Panc1 (cell line): ENCODE data around the gene XKR7.

ENCODE experiments used
- SIN3A ChIP-seq: IDR thresholded peaks from 2 replicates; pipeline ENCODE4 v1.6.1; 2012; ENCODE audit warnings: low read depth, mild to moderate bottlenecking, low read length, moderate library complexity, borderline replicate concordance; ENCODE audit not compliant: insufficient read depth
- TF ChIP-seq, protein P1 (sequence below): fragments of 450-650 bp; IDR thresholded peaks from 2 replicates; pipeline ENCODE4 v1.5.1; 2017; ENCODE audit warnings: mild to moderate bottlenecking
- TF ChIP-seq, protein P2 (sequence below), 2 experiments: IDR thresholded peaks; 2 replicates each; pipeline ENCODE4 v1.6.1; 2011 to 2012; ENCODE audit warnings: low read depth in 2 of 2, control low read depth in 1 of 2, low read length in 1 of 2, mild to moderate bottlenecking in 1 of 2, moderate library complexity in 1 of 2; ENCODE audit not compliant: insufficient read depth in 1 of 2

DNA sequence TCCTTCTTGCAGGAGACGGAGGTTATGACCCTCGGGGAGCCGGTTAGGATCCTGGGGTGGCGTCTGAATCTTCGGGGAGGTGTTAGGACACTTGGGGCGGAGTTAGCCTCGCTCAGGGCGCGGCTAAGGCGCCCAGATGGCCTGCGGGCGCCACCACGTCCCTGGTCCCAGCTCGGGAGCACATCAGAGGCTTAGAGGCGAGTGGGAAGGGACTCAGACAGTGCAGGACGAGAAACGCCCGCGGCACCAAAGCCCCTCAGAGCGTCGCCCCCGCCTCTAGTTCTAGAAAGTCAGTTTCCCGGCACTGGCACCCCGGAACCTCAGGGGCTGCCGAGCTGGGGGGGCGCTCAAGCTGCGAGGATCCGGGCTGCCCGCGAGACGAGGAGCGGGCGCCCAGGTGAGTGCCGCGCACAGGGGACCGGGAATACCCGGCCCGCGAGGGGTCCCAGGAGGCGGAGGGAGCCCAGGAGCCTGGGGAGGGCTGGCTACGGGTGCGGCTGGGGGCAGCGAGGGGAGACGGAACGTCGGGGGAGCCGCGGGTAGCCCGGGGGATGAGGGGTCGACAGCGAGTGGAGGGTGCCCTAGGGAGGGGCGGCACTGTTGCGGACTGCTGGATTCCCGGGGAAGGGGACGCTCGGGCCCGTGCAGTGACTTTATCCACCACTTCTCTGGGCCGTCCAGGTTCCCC, 84.3 kb downstream of the XKR7 start, which contains the start of gene HCK:
- TF ChIP-seq, protein P1, sequence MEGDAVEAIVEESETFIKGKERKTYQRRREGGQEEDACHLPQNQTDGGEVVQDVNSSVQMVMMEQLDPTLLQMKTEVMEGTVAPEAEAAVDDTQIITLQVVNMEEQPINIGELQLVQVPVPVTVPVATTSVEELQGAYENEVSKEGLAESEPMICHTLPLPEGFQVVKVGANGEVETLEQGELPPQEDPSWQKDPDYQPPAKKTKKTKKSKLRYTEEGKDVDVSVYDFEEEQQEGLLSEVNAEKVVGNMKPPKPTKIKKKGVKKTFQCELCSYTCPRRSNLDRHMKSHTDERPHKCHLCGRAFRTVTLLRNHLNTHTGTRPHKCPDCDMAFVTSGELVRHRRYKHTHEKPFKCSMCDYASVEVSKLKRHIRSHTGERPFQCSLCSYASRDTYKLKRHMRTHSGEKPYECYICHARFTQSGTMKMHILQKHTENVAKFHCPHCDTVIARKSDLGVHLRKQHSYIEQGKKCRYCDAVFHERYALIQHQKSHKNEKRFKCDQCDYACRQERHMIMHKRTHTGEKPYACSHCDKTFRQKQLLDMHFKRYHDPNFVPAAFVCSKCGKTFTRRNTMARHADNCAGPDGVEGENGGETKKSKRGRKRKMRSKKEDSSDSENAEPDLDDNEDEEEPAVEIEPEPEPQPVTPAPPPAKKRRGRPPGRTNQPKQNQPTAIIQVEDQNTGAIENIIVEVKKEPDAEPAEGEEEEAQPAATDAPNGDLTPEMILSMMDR, result no peak
- TF ChIP-seq, protein P2, sequence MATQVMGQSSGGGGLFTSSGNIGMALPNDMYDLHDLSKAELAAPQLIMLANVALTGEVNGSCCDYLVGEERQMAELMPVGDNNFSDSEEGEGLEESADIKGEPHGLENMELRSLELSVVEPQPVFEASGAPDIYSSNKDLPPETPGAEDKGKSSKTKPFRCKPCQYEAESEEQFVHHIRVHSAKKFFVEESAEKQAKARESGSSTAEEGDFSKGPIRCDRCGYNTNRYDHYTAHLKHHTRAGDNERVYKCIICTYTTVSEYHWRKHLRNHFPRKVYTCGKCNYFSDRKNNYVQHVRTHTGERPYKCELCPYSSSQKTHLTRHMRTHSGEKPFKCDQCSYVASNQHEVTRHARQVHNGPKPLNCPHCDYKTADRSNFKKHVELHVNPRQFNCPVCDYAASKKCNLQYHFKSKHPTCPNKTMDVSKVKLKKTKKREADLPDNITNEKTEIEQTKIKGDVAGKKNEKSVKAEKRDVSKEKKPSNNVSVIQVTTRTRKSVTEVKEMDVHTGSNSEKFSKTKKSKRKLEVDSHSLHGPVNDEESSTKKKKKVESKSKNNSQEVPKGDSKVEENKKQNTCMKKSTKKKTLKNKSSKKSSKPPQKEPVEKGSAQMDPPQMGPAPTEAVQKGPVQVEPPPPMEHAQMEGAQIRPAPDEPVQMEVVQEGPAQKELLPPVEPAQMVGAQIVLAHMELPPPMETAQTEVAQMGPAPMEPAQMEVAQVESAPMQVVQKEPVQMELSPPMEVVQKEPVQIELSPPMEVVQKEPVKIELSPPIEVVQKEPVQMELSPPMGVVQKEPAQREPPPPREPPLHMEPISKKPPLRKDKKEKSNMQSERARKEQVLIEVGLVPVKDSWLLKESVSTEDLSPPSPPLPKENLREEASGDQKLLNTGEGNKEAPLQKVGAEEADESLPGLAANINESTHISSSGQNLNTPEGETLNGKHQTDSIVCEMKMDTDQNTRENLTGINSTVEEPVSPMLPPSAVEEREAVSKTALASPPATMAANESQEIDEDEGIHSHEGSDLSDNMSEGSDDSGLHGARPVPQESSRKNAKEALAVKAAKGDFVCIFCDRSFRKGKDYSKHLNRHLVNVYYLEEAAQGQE (IDR thresholded peaks at IDR 0.05; ENCODE audit: insufficient read depth in 1 of 2, low read depth in 2 of 2, low read length in 1 of 2), result no peak
- TF ChIP-seq SIN3A, result no peak
